RWPE2 (cell line): ENCODE data around the gene MYO10.
"Not testable (repeated sequence)": the region's sequence is repeated elsewhere in the genome, so short reads cannot be mapped to it uniquely, and the experiment has no call there.

Source experiments
- ATAC-seq: fragments of 200-7000 bp; cut with Tn5 transposase; 3 replicates; pipeline ENCODE4 v1.9.1; 2021; ENCODE audit warnings: low read depth
- DNase-seq: peaks from one replicate; pipeline ENCODE4 v3.0.0-alpha.2; 2020; ENCODE audit warnings: low spot score
- H3K27ac ChIP-seq: fragments of 450-650 bp; 2 replicates; pipeline ENCODE4 v1.5.1; 2017; ENCODE audit warnings: mild to moderate bottlenecking; ENCODE audit not compliant: poor library complexity, severe bottlenecking
- H3K27me3 ChIP-seq: fragments of 250-450 bp; sonication (Bioruptor Pico); 2 replicates; pipeline ENCODE4 v1.5.1; 2021; ENCODE audit warnings: mild to moderate bottlenecking, moderate library complexity; ENCODE audit not compliant: insufficient read depth, poor library complexity, severe bottlenecking
- H3K36me3 ChIP-seq: fragments of 250-450 bp; sonication (Bioruptor Pico); 2 replicates; pipeline ENCODE4 v1.5.1; 2020; ENCODE audit warnings: low read depth, mild to moderate bottlenecking, moderate library complexity
- H3K4me1 ChIP-seq: fragments of 250-450 bp; sonication (Bioruptor Pico); 2 replicates; pipeline ENCODE4 v1.5.1; 2021; ENCODE audit warnings: mild to moderate bottlenecking, moderate library complexity; ENCODE audit not compliant: insufficient read depth, poor library complexity, severe bottlenecking
- H3K4me3 ChIP-seq: fragments of 250-450 bp; sonication (Bioruptor Pico); 2 replicates; pipeline ENCODE4 v1.5.1; 2021; ENCODE audit warnings: mild to moderate bottlenecking, moderate library complexity; ENCODE audit not compliant: severe bottlenecking
- H3K9me3 ChIP-seq: fragments of 250-450 bp; sonication (Bioruptor Pico); 2 replicates; pipeline ENCODE4 v1.5.1; 2021; ENCODE audit warnings: mild to moderate bottlenecking, moderate library complexity; ENCODE audit not compliant: severe bottlenecking
- CTCF ChIP-seq: fragments of 450-650 bp; IDR thresholded peaks from one replicate; pipeline ENCODE4 v1.5.1; 2017; ENCODE audit warnings: mild to moderate bottlenecking, moderate library complexity; ENCODE audit not compliant: poor library complexity, severe bottlenecking

Gene MYO10

DNA sequence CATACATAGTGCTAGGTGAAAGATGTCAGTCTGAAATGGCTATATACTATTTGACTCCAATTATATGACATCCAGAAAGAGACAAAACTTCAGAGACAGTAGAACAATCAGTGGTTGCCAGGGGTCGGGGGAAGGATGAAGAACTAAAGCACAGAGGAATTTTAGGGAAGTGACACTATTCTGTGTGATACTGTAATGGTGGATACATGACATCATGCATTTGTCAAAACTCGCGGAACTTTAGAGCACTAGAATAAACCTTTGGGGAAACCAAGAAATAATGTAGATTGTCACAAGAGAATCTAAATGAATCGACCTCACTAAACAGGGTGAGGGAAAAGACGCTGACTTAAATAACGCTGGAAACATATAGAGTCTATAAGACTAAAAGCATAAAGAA, 212.3 kb downstream of the MYO10 start:
- Histone ChIP-seq H3K27ac (no peak overlapping the region), H3K27me3 (no peaks in the 10 kb centered on the region), H3K4me3 (no peak overlapping the region), H3K36me3 (peaks cover 25% of the 10 kb centered on the region), H3K4me1 (no peaks in the 10 kb centered on the region), H3K9me3 (no peaks in the 10 kb centered on the region)
- no peak for DNase-seq
- TF ChIP-seq CTCF: no peak
- ATAC-seq: no peak

- Histone ChIP-seq H3K27ac (no peak overlapping the region), H3K4me3 (no peak overlapping the region), H3K9me3 (no peaks in the 10 kb centered on the region), H3K4me1 (no peaks in the 10 kb centered on the region), H3K27me3 (no peaks in the 10 kb centered on the region), H3K36me3 (peaks cover 27% of the 10 kb centered on the region)
- ATAC-seq (no peak), DNase-seq (no peak)
- no peak for TF ChIP-seq CTCF
Measured at GRCh38 chr5:16722097-16722495, 214.0 kb downstream of the MYO10 start.

DNA sequence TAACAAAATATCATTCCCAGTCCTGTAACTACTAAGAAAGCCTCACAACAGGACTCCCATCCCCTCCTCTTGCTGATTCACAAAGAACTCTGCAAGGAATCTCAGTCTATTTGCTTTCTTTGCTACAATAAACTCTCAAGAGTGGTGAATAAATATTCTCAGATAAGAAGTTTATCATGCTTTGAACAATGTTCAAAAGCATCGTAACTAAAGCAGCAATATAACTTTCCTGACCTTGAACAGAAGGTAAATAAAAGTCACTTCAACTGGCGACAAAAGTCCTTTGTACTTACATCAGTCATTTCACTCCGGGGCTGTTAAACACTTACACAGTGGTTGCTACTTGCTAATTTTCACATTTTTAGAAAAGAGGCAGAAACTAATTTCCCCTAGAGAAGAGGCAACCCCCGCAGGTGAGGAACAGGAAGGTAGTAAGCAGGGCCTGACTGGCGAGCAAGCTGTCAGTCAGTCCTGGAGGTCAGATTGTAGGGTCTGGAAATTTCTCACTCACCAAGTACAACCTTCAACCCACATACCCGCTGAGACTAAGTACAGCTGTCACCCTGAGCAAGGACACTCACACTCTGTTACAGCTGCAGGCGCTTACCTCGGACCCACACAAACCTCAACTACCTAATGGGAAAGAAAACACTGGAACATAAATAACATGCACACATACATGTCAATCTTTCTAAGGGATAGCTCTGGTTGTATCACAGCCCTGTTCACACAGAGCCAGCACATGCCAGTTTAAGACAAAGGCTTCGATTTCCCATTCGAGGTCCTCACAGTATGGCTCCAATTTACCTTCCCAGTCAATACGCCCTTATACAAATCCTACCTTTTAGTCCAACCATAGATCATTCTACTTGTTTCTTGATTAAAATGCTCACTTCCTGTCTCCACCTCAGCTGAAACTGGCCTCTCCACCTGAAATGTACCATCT, 214.7 kb downstream of the MYO10 start:
- Histone ChIP-seq H3K27ac (no peak overlapping the region), H3K27me3 (no peaks in the 10 kb centered on the region), H3K4me3 (no peak overlapping the region), H3K4me1 (no peaks in the 10 kb centered on the region), H3K9me3 (no peaks in the 10 kb centered on the region), H3K36me3 (peaks cover 30% of the 10 kb centered on the region)
- DNase-seq (no peak), ATAC-seq (no peak; the same call in 2 of the 3 replicates)
- no peak for TF ChIP-seq CTCF

- H3K36me3 ChIP-seq: peaks cover 23% of the 10 kb centered on the region
- H3K27me3 ChIP-seq, H3K4me1 ChIP-seq, H3K4me3 ChIP-seq, ATAC-seq, H3K27ac ChIP-seq, DNase-seq, H3K9me3 ChIP-seq: not testable (repeated sequence)
Measured at GRCh38 chr5:16718036-16718435, 218.1 kb downstream of the MYO10 start.

- no peaks in the 10 kb centered on the region for H3K4me1 ChIP-seq
- no peak overlapping the region for H3K27ac ChIP-seq
- H3K4me3 ChIP-seq: no peak overlapping the region
- ATAC-seq: no peak
- H3K9me3 ChIP-seq: no peaks in the 10 kb centered on the region
- DNase-seq: no peak
- no peak for TF ChIP-seq CTCF
- no peaks in the 10 kb centered on the region for H3K27me3 ChIP-seq
- peaks cover 42% of the 10 kb centered on the region for H3K36me3 ChIP-seq
Measured at GRCh38 chr5:16713386-16713928, 222.6 kb downstream of the MYO10 start.
